CD4-positive, alpha-beta T cell treated with Interleukin-1 beta for 1 hour (primary cell): ENCODE results near the gene PLPPR3.
"Not testable (repeated sequence)": the region's sequence is repeated elsewhere in the genome, so short reads cannot be mapped to it uniquely, and the experiment has no call there.

Experiments
- DNase-seq, 2 donors: peaks; one replicate each; pipeline ENCODE4 v3.0.0-alpha.2; 2020 to 2022

PLPPR3 gene

DNA sequence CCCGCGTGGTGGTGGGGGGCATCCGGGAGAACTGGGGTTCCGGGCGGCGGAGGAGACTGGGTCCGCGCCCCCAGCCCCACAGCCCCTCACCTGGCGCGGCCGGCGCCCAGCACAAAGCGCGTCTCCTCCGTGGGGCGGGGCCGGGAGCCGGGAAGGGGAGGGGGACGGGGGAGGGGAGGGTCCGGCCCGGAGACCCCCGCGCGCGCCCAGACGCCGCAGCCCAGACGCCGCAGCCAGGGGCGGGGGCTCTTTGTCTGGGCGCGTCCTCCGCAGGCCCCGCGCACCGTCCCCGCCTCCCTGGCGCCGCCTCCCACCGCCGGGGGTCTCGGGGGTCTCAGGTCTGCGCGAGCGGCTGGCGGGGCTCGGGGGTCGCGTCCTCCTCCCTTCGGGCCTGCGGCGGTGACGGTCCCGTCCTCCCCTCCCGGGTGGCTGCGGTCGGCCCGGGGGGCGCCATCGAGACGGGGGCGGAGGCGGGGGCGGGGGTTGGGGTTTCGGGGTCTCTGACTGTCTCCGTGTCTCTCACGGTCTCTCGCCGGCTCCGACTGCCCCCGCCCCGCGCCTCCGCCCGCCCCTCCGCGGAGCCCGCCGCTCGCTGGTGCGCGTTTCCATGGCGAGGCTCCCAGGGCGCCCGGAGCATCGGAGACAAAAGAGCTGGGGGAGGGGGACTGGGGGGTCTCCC, at the start of gene PLPPR3:
PLPPR3 (minus strand) TSS at position 131 of the 679 bp plus-strand sequence. CDS start 396 bp downstream, outside the sequence.
- DNase-seq = no peak

- DNase-seq = no peak
Measured at GRCh38 chr19:870963-871401, 49.2 kb upstream of the PLPPR3 start.

DNA sequence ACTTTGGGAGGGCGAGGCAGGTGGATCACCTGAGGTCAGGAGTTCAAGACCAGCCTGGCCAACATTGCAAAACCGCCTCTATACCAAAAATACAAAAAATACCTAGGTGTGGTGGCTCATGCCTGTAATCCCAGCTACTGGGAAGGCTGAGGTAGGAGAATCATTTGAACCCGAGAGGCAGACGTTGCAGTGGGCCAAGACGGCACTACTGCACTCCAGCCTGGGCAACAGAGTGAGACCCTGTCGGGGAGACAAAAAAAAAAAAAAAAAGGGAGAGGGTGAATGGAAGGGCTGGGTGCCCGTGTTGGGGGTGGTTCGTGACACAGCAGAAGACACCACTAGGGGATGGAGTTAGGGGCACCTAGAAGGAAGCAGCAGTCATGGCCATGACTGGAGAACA, 48.6 kb upstream of the PLPPR3 start:
- DNase-seq = no peak

GRCh38 chr19:869245-870177, 47.8 kb upstream of the PLPPR3 start:
- DNase-seq = no peak

GRCh38 chr19:868458-869244, 46.9 kb upstream of the PLPPR3 start:
- no peak for DNase-seq

DNA sequence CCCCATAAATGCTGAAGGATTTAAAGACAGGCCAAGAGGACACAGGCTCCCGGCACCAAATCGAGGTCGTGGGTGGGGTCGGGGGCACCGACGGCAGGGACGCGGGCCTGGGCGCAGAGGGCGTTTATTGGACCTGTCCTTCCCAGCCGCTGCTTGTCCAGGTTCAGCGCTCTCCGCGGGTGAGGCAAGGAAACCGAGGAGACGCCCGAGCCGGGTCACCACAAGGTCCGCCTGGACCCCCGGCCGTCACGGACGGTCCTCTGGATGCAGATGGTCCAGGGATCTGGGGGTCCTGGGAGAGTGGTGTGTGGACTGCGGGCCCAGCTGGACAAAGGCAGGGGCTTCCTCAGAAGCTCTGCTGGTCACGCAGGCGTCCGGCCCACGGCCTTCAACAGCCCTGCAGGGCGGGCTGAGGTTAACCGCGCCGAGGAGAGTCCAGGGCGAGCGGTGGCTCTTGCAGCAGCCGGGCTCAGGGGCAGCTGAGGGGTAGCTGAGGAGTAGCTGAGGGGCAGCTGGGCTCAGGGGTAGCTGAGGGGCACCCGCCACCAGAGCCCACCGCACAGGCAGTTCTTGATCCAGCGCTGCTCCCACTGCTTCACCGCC, 46.2 kb upstream of the PLPPR3 start:
- DNase-seq = no peak

- DNase-seq = no peak
Measured at GRCh38 chr19:867301-867793, 45.6 kb upstream of the PLPPR3 start.

- no peak for DNase-seq
Measured at GRCh38 chr19:866769-867300, 45.1 kb upstream of the PLPPR3 start.

DNA sequence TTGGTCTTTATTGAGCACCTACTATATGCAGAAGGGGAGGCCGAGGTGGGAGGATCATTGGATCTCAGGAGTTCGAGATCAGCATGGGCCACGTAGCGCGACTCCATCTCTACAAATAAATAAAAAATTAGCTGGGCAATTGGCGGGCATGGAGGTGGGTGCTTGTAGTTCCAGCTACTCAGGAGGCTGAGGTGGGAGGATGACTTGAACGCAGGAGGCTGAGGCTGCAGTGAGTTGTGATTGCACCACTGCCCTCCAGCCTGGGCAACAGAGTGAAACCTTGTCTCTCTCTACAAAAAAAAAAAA, 41.5 kb upstream of the PLPPR3 start:
- DNase-seq = no peak

GRCh38 chr19:862581-863314, 41.0 kb upstream of the PLPPR3 start:
- peak; percentile 82 to 83 for DNase-seq

GRCh38 chr19:861756-862580, 40.2 kb upstream of the PLPPR3 start:
- DNase-seq = peak; percentile 66 to 75

DNA sequence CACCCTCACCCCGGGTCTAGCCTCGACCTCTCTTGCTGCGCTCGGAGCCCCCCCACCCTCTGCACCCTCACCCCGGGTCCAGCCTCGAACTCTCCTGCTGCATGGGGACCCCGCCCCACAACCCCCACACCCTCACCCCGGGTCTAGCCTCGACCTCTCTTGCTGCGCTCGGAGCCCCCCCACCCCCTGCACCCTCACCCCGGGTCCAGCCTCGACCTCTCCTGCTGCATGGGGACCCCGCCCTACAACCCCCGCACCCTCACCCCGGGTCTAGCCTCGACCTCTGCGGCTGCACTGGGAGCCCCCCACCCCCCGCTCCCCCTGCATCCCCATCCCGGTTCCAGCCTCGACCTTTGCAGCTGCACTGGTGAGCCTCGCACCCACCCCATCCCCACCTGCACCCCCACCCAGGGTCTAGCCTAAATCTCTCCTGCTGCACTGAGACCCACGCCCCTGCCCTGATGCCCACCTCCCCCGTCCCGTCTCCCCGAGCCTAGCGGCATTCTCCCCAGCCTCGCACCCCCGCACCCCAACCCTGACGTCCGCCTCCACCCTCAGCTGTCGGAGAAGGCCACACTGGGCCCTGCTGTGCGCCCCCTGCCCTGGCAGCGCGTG, 39.5 kb upstream of the PLPPR3 start:
- no peak for DNase-seq

DNA sequence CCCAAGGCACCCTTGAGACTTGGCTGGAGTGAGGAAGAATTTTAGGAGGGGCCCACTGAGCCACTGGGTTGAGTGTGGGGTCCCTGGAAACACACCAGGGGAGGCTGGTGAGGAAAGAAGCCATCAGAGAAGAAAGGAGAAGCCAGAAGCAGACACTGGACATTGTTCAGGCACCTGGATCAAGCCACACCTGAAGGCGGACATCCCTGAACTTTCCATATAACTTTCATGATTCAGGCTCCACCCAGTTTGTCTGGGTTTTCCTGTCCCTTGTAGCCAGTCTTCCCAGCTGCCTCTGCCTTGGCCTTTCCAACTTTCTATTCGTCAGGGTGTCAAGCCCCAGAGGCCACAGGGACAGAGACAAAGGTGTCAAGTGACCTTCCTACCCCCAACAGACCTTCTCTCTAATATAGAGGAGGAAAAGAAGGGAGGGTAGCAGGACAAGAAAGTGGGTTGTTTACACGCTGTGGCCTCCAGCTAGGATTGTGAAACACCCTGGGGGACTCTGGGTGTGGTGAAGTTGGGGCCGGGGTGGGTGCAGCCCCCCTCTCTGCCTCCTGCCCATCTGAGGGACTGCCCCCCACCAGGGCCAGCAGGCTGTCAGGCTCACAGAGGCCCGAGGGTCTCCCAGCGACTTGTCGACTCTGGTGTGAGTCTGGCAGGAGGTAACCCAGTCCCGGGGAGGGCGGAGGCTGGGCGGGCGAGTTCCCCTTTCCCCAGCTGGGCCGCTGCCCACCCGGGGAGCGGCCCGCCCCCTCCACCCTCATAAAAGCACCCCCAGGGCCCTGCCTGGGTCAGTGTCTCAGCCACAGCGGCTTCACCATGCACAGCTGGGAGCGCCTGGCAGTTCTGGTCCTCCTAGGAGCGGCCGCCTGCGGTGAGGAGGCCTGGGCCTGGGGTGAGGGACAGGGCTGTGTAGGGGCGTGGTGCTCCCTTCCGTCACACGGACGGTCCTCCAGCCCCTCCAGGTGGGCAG, 37.4 kb upstream of the PLPPR3 start, which contains the start of gene CFD:
CFD (plus strand) TSS at position 797 of the 976 bp plus-strand sequence; CDS start at position 823, 26 bp downstream.
- peak in 1 of 2 donors; percentile 61 for DNase-seq

DNA sequence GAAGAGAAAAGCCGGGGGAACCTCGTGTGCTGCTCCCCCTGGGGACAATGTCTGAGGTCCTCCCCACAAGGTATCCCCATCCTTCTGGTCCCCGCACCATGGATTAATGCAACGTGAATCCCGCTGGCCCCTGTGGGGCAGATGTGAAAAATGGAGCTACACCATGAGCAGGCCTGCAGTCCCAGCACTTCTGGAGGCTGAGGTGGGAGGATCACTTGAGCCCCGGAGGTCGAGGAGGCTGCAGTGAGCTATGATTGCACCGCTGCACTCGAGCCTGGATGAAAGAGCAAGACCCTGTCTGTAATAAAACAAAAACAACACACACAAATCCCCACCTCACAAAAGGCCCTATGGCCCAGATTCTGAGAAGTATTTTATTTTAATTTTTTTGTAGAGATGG, 36.5 kb upstream of the PLPPR3 start:
- no peak for DNase-seq

DNA sequence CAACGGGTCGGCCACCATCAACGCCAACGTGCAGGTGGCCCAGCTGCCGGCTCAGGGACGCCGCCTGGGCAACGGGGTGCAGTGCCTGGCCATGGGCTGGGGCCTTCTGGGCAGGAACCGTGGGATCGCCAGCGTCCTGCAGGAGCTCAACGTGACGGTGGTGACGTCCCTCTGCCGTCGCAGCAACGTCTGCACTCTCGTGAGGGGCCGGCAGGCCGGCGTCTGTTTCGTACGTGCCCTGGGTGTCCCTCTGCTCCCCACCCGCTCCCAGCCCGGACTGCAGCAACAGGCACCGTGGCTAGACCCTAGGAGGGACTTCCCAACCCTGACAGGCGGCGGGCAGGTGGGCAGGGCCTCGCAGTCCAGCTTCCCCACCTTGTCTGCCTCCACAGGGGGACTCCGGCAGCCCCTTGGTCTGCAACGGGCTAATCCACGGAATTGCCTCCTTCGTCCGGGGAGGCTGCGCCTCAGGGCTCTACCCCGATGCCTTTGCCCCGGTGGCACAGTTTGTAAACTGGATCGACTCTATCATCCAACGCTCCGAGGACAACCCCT, 33.9 kb upstream of the PLPPR3 start:
- DNase-seq = no peak

- DNase-seq = no peak
Measured at GRCh38 chr19:855142-855541, 33.4 kb upstream of the PLPPR3 start.

DNA sequence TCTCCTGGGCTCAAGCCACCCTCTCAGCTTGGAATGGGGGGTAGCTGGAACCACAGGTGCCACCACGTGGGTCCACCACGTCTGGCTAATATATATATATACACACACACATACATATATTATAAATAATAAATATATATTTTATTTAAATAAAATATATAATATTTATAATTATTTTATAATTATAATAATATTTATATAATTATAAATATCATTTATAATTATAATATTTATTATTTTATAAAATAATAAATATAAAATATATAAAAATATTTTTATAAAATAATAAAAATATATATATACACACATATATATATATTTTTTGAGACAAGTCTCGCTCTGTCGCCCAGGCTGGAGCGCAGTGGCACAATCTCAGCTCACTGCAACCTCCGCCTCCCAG, 32.8 kb upstream of the PLPPR3 start:
- DNase-seq = no peak

DNA sequence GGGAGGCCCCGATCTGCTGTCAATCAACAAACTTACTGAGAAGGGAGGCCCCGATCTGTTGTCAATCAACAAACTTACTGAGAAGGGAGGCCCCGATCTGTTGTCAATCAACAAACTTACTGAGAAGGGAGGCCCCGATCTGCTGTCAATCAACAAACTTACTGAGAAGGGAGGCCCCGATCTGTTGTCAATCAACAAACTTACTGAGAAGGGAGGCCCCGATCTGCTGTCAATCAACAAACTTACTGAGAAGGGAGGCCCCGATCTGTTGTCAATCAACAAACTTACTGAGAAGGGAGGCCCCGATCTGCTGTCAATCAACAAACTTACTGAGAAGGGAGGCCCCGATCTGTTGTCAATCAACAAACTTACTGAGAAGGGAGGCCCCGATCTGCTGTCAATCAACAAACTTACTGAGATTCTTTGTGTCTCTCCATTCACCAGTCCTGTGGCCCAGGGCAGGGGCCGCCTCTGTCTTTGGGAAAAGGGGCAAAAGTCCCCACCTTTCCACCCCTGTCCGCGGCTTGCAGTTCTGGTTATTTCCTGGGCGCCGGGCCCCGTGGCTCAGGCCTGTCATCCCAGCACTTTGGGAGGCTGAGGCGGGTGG, 32.0 kb upstream of the PLPPR3 start:
- DNase-seq = not testable (repeated sequence)
